K562 (cell line): ENCODE results near the gene CDC42EP1. TPM values are rescaled to one million over a fixed set of nuclear protein-coding genes. Genes with fewer than 3 reads are reported as not detected.
A peak's percentile ranks its signal among the peaks of the same experiment; 100 is the strongest.

ENCODE experiments used
- BACH1 ChIP-seq: fragments of 200-800 bp; sonication (Bioruptor generic); IDR thresholded peaks from 2 replicates; pipeline ENCODE4 v1.6.1; 2016; ENCODE audit warnings: missing genetic modification characterization, missing compliant biosample characterization
- CBX3 ChIP-seq, 2 experiments: IDR thresholded peaks; 1 replicate in 1 of 2; 2 replicates in 1 of 2; pipeline ENCODE4 v1.6.1; 2012; ENCODE audit warnings: inconsistent platforms in 2 of 2, low read length in 2 of 2, borderline replicate concordance in 1 of 2, control low read depth in 1 of 2
- EP300 ChIP-seq: IDR thresholded peaks from 2 replicates; pipeline ENCODE4 v1.6.1; 2012; ENCODE audit warnings: low read length, improper control_type of control experiment
- HDAC1 ChIP-seq, 2 experiments: fragments of 450-650 bp; IDR thresholded peaks; 2 replicates each; pipeline ENCODE4 v1.6.1; 2016 to 2017; ENCODE audit warnings: inconsistent platforms in 1 of 2, mild to moderate bottlenecking in 1 of 2, moderate library complexity in 1 of 2
- HINFP ChIP-seq: fragments of 450-650 bp; conservative IDR thresholded peaks from 2 replicates; pipeline ENCODE4 v1.6.1; 2016; ENCODE audit warnings: missing genetic modification characterization, low read depth, mild to moderate bottlenecking, control low read depth, missing compliant biosample characterization
- HLTF ChIP-seq: fragments of 450-650 bp; IDR thresholded peaks from 2 replicates; pipeline ENCODE4 v1.6.1; 2016
- KLF1 ChIP-seq: fragments of 450-650 bp; IDR thresholded peaks from 2 replicates; pipeline ENCODE4 v1.6.1; 2016; ENCODE audit warnings: missing genetic modification characterization, missing compliant biosample characterization
- MAX ChIP-seq: sonication (generic); formaldehyde crosslinking; IDR thresholded peaks from 2 replicates; pipeline ENCODE4 v1.9.0; 2022; ENCODE audit warnings: mild to moderate bottlenecking, missing genetic modification reagents
- MEIS2 ChIP-seq: fragments of 450-650 bp; IDR thresholded peaks from 2 replicates; pipeline ENCODE4 v1.6.1; 2014; ENCODE audit warnings: mild to moderate bottlenecking; ENCODE audit not compliant: partially characterized antibody
- MITF ChIP-seq: IDR thresholded peaks from 2 replicates; pipeline ENCODE4 v1.6.1; 2014; ENCODE audit warnings: antibody characterized with exemption
- MTA3 ChIP-seq: fragments of 450-650 bp; formaldehyde crosslinking; IDR thresholded peaks from 2 replicates; pipeline ENCODE4 v1.6.1; 2017; ENCODE audit warnings: mild to moderate bottlenecking, borderline replicate concordance
- NBN ChIP-seq: fragments of 450-650 bp; IDR thresholded peaks from 2 replicates; pipeline ENCODE4 v1.6.1; 2016; ENCODE audit warnings: low read depth, mild to moderate bottlenecking
- NR2C1 ChIP-seq, 2 experiments: fragments of 450-650 bp; IDR thresholded peaks; 2 replicates each; pipeline ENCODE4 v1.6.1; 2017; ENCODE audit warnings: mild to moderate bottlenecking in 2 of 2, antibody characterized with exemption in 1 of 2, inconsistent platforms in 1 of 2, missing compliant biosample characterization in 1 of 2, missing genetic modification characterization in 1 of 2
- POLR2A ChIP-seq: fragments of 450-650 bp; conservative IDR thresholded peaks from 2 replicates; pipeline ENCODE4 v1.6.1; 2016
- RHOXF2B ChIP-seq: fragments of 250-450 bp; sonication (Bioruptor Pico); conservative IDR thresholded peaks from 2 replicates; pipeline ENCODE4 v1.5.1; 2021
- SIN3B ChIP-seq: fragments of 450-650 bp; IDR thresholded peaks from 2 replicates; pipeline ENCODE4 v1.6.1; 2017; ENCODE audit warnings: low read depth, mild to moderate bottlenecking, moderate library complexity
- SIX5 ChIP-seq, 2 experiments: IDR thresholded peaks; 2 replicates each; pipeline ENCODE4 v1.6.1; 2011; ENCODE audit warnings: low read length in 2 of 2, borderline replicate concordance in 1 of 2, low read depth in 1 of 2, mild to moderate bottlenecking in 1 of 2, moderate library complexity in 1 of 2; ENCODE audit not compliant: insufficient read depth in 1 of 2
- SOX6 ChIP-seq: fragments of 450-650 bp; IDR thresholded peaks from 2 replicates; pipeline ENCODE4 v1.6.1; 2014; ENCODE audit warnings: mild to moderate bottlenecking
- SP1 ChIP-seq: sonication (generic); formaldehyde crosslinking; IDR thresholded peaks from 2 replicates; pipeline ENCODE4 v1.8.1; 2022; ENCODE audit warnings: mild to moderate bottlenecking, missing genetic modification reagents
- STAT5A ChIP-seq: IDR thresholded peaks from 2 replicates; pipeline ENCODE4 v1.6.1; 2012; ENCODE audit warnings: low read length, inconsistent platforms, borderline replicate concordance
- TCF15 ChIP-seq: fragments of 250-450 bp; sonication (Bioruptor Pico); IDR thresholded peaks from 2 replicates; pipeline ENCODE4 v1.8.0; 2022; ENCODE audit warnings: moderate library complexity, mild to moderate bottlenecking, inconsistent platforms
- U2AF1 ChIP-seq: fragments of 200-400 bp; formaldehyde crosslinking; optimal IDR thresholded peaks from 2 replicates; pipeline ENCODE3; 2017; ENCODE audit warnings: mild to moderate bottlenecking, low read depth, low read length, moderate library complexity
- ZBTB17 ChIP-seq: fragments of 450-650 bp; formaldehyde crosslinking; IDR thresholded peaks from 2 replicates; pipeline ENCODE4 v1.4.0; 2020; ENCODE audit warnings: mild to moderate bottlenecking
- ZKSCAN1 ChIP-seq: fragments of 150-350 bp; IDR thresholded peaks from 2 replicates; pipeline ENCODE4 v1.6.1; 2016; ENCODE audit warnings: low read depth, low read length
- ZNF197 ChIP-seq: fragments of 200-800 bp; sonication (Bioruptor generic); IDR thresholded peaks from 2 replicates; pipeline ENCODE4 v1.6.1; 2016; ENCODE audit warnings: low read depth, missing genetic modification characterization, missing compliant biosample characterization
- ZNF347 ChIP-seq: fragments of 450-650 bp; formaldehyde crosslinking; IDR thresholded peaks from 2 replicates; pipeline ENCODE4 v1.4.0; 2020; ENCODE audit warnings: low read depth, mild to moderate bottlenecking, moderate library complexity
- ZNF644 ChIP-seq: fragments of 200-800 bp; sonication (Bioruptor generic); IDR thresholded peaks from 2 replicates; pipeline ENCODE4 v1.6.1; 2016; ENCODE audit warnings: low read depth, missing genetic modification characterization, missing compliant biosample characterization
- polyA plus RNA-seq, 8 experiments: library from polyadenylated mRNA; depleted of rRNA in 4 of 8; stranded (reverse) in 5 of 8; unstranded in 3 of 8; fragments of >200 nt; fragmentation: Nextera tagmentation in 2 of 8; fragmentation: Illumina TruSeq in 1 of 8; extraction: Ambion mirVana in 2 of 8; extraction: Trizol in 1 of 8; gene quantifications; 2 replicates each; pipeline versions ENCODE4 v1.2.1 to v1.2.3, GENCODE V29; 2011 to 2014; ENCODE audit warnings: inconsistent platforms in 1 of 8, missing spikeins in 1 of 8
- total RNA-seq, 7 experiments: library from RNA; depleted of rRNA in 6 of 7; stranded (reverse); fragments of >200 nt in 6 of 7; fragmentation: Illumina TruSeq in 2 of 7; extraction: Trizol in 2 of 7; gene quantifications; 2 replicates each; pipeline versions ENCODE4 v1.2.1 to v1.2.3, GENCODE V29; 2011 to 2021; ENCODE audit warnings: low replicate concordance in 1 of 7

Gene CDC42EP1
- total and polyA plus RNA-seq, 9 of the 15 experiments (the other 6 are each of a cell fraction or from before 2014, with no cell fraction given) = 0.67 to 70.2 (median 7.3) TPM

- no peak for TF ChIP-seq ZBTB17 (CRISPR knock-in tag)
- TF ChIP-seq HDAC1 (IDR thresholded peaks at IDR 0.05) = peak in 1 of 2 experiments; percentile 94; a peak in 2 of 4 replicates
- no peak for TF ChIP-seq ZNF347 (CRISPR knock-in tag)
- TF ChIP-seq KLF1 (tag) = peak; percentile 45; the same call in 1 of the 2 replicates
- peak; percentile 26; the same call in 1 of the 2 replicates for TF ChIP-seq NR2C1 (IDR thresholded peaks at IDR 0.05)
- TF ChIP-seq NR2C1 (tag; IDR thresholded peaks at IDR 0.05) = 0 out of 2 replicates have a peak, but pooled peaks have one; percentile 46
- 0 out of 2 replicates have a peak, but pooled peaks have one; percentile 48 for TF ChIP-seq ZKSCAN1
- TF ChIP-seq MTA3 = peak; percentile 71; the same call in 1 of the 2 replicates
- TF ChIP-seq SIN3B = no peak
- TF ChIP-seq SOX6 = peak; percentile 95
- TF ChIP-seq CBX3 (IDR thresholded peaks at IDR 0.05; ENCODE audit: borderline replicate concordance in 1 of 2, low read length in 2 of 2) = peak in 1 of 2 experiments; percentile 73; a peak in 1 of 3 replicates
- 0 out of 2 replicates have a peak, but pooled peaks have one; percentile 10 for TF ChIP-seq HINFP (tag)
- peak; percentile 73; the same call in 1 of the 2 replicates for TF ChIP-seq ZNF197 (CRISPR knock-in tag)
- TF ChIP-seq NBN = peak; percentile 74; the same call in 1 of the 2 replicates
- TF ChIP-seq BACH1 = no peak; the same call in 1 of the 2 replicates
- peak; percentile 93 for TF ChIP-seq STAT5A
- TF ChIP-seq RHOXF2B = no peak
- peak; percentile 97 for TF ChIP-seq EP300
- peak; percentile 56; the same call in 1 of the 2 replicates for TF ChIP-seq SP1
- TF ChIP-seq MEIS2 = peak; percentile 99
- peak; percentile 65; the same call in 1 of the 2 replicates for TF ChIP-seq MITF
- TF ChIP-seq MAX (CRISPR knock-in tag) = peak; percentile 53
- TF ChIP-seq U2AF1 = no peak
- TF ChIP-seq SIX5 (IDR thresholded peaks at IDR 0.05; ENCODE audit: borderline replicate concordance in 1 of 2, insufficient read depth in 1 of 2, low read depth in 1 of 2, low read length in 2 of 2) = no peak
- TF ChIP-seq HLTF = peak; percentile 89
- TF ChIP-seq ZNF644 (tag) = peak; percentile 76; the same call in 1 of the 2 replicates
- TF ChIP-seq POLR2A = no peak
- no peak for TF ChIP-seq TCF15 (CRISPR knock-in tag)
Measured at GRCh38 chr22:37552524-37553163, 7.6 kb upstream of the CDC42EP1 start (continued).
